ENCODE results near the gene MYO18A. TPM values are rescaled to one million over a fixed set of nuclear protein-coding genes. Genes with fewer than 3 reads are reported as not detected.

The MYO18A gene
- total and polyA plus RNA-seq, 10 of the 15 experiments (the other 5 are each of a cell fraction or from before 2014, with no cell fraction given), result 2.9 to 66.0 (median 24.5) TPM

GRCh38 chr17:29124135-29124924 is 55.9 kb downstream of the MYO18A start:
- intact Hi-C loops (cut with micrococcal nuclease; ENCODE audit: unreplicated experiment), result loop anchor here (1.0 kb wide), 1 partner anchor 20 kb away; no protein-coding TSS in a partner anchor
- DNase-seq (ENCODE audit: low read depth, low spot score) (no peak), ATAC-seq (peak; percentile 97), FAIRE-seq (peak; percentile 7)
- SMC1A ChIA-PET (ENCODE audit: uncharacterized antibody, unreplicated experiment), result interaction anchor here (0.6 to 2.5 kb wide), 16 partner anchors 9 to 185 kb away, joined by 3 to 67 read pairs (median 4); partner anchors contain the start of genes MYO18A and PHF12
- Histone ChIP-seq H3K27me3 (replicated peaks in 1 of 2; ENCODE audit: control insufficient read depth in 2 of 2, insufficient read depth in 2 of 2, low read length in 1 of 2) (no peaks in the 10 kb centered on the region), H3K36me3 (ENCODE audit: control insufficient read depth in 2 of 2, insufficient read depth in 2 of 2, low read length in 1 of 2) (peaks cover 5 to 13% of the 10 kb centered on the region in 2 experiments; a peak in 3 of 4 replicates), H4K20me1 (ENCODE audit: control insufficient read depth, insufficient read depth) (no peaks in the 10 kb centered on the region), H3K4me3 (no peak overlapping the region), H3K27ac (ENCODE audit: control insufficient read depth, insufficient read depth) (no peak overlapping the region), H3K4me1 (ENCODE audit: control insufficient read depth, insufficient read depth, low read length) (no peaks in the 10 kb centered on the region), H3K9ac (ENCODE audit: control insufficient read depth, insufficient read depth, low read length) (no peak overlapping the region), H3K4me2 (ENCODE audit: control insufficient read depth, insufficient read depth) (no peak overlapping the region), H2AFZ (ENCODE audit: control insufficient read depth, low read depth, low read length) (no peak overlapping the region), H3K9me3 (replicated peaks; ENCODE audit: control insufficient read depth, insufficient read depth, low read length) (no peaks in the 10 kb centered on the region), H3K79me2 (ENCODE audit: control insufficient read depth, insufficient read depth, low read length) (no peaks in the 10 kb centered on the region)
- BruUV-seq (replicated peaks), result no TSS peak
- 60% methylated on average over 12 of the region's 13 CpGs for WGBS (ENCODE audit: insufficient coverage, insufficient replicate concordance, low lambda C conversion rate, missing lambda C conversion rate)
- in situ Hi-C loops (cut with MboI), result loop anchor here (5.0 kb wide), 1 partner anchor 157 kb away; no protein-coding TSS in a partner anchor
- POLR2A ChIA-PET, result interaction anchor here (0.5 to 1.1 kb wide), 4 partner anchors 17 to 30 kb away, joined by 4 read pairs; no protein-coding TSS in a partner anchor
- CTCF ChIA-PET, result interaction anchor here (0.7 to 14.0 kb wide), 53 partner anchors 8 to 410 kb away, joined by 3 to 371 read pairs (median 4); partner anchors contain the start of gene MYO18A
- RAD21 ChIA-PET (ENCODE audit: unreplicated experiment), result interaction anchor here (0.5 to 3.4 kb wide), 32 partner anchors 9 to 467 kb away, joined by 3 to 143 read pairs (median 4); partner anchors contain the start of genes MYO18A and NUFIP2
- no peak for TF ChIP-seq ETV6 (conservative IDR thresholded peaks at IDR 0.05 in 1 of 2, IDR thresholded peaks at IDR 0.05 in 1 of 2; ENCODE audit: borderline replicate concordance in 1 of 2, low read depth in 1 of 2)
- peak; percentile 71 to 97 (median 72); a peak in 5 of 6 replicates for TF ChIP-seq CTCF (IDR thresholded peaks at IDR 0.05 in 2 of 3, conservative IDR thresholded peaks at IDR 0.05 in 1 of 3; ENCODE audit: control insufficient read depth in 2 of 3, extremely low read depth in 1 of 3, insufficient read depth in 1 of 3, low read depth in 3 of 3, low read length in 3 of 3)
- peak; percentile 58; the same call in 1 of the 2 replicates for TF ChIP-seq SMC3 (IDR thresholded peaks at IDR 0.05; ENCODE audit: borderline replicate concordance, low read length)
- TF ChIP-seq RAD21 (IDR thresholded peaks at IDR 0.05; ENCODE audit: insufficient read depth, low read depth, low read length), result peak; percentile 86
- peak; percentile 92 for TF ChIP-seq ATF7 (IDR thresholded peaks at IDR 0.05; ENCODE audit: low read depth)
- no peak for TF ChIP-seq ZNF384 (IDR thresholded peaks at IDR 0.05; ENCODE audit: borderline replicate concordance, low read depth, low read length)

Measured in GM12878 (cell line).